ENCODE results near the gene PDK2. TPM values are rescaled to one million over a fixed set of nuclear protein-coding genes. Genes with fewer than 3 reads are reported as not detected.

The PDK2 gene
- total RNA-seq, 1 donor, result 37.8 TPM

DNA sequence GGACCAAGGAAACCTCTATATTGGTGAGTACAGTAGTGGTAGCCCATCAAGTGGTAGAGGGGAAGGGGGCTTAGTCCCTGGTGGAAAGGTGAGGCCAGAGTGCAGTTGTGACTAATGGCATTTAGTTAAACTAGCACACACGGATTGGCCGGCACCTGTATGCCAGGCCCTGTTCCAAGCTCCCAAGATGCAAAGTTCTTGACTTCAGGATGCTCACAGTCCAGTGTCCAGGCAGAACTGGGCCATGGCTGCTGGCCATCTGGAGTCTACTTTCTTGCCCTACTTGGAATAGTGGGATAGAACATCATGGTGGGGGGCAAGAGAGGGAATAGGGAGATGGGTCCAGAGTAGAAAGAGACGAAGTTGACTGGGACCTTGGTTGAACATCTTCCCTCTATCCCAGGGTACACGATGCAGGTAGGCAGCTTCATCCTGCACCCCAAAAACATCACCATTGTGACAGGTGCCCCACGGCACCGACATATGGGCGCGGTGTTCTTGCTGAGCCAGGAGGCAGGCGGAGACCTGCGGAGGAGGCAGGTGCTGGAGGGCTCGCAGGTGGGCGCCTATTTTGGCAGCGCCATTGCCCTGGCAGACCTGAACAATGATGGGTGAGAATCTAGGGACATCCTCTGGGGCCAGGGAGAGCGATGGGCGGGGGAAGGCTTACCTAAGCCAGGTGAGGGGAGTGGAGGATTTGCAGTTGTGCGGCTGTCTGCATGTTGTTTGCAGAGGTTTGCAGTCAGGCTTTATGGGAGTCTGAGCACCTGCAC lies 24.1 kb upstream of the PDK2 start:
- no peak for DNase-seq (ENCODE audit: low read depth)
- H3K4me3 ChIP-seq (ENCODE audit: low read depth, low read length), result no peak overlapping the region
- TF ChIP-seq, protein P1, sequence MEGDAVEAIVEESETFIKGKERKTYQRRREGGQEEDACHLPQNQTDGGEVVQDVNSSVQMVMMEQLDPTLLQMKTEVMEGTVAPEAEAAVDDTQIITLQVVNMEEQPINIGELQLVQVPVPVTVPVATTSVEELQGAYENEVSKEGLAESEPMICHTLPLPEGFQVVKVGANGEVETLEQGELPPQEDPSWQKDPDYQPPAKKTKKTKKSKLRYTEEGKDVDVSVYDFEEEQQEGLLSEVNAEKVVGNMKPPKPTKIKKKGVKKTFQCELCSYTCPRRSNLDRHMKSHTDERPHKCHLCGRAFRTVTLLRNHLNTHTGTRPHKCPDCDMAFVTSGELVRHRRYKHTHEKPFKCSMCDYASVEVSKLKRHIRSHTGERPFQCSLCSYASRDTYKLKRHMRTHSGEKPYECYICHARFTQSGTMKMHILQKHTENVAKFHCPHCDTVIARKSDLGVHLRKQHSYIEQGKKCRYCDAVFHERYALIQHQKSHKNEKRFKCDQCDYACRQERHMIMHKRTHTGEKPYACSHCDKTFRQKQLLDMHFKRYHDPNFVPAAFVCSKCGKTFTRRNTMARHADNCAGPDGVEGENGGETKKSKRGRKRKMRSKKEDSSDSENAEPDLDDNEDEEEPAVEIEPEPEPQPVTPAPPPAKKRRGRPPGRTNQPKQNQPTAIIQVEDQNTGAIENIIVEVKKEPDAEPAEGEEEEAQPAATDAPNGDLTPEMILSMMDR (IDR thresholded peaks at IDR 0.05; ENCODE audit: insufficient read depth, low read length), result no peak

DNA sequence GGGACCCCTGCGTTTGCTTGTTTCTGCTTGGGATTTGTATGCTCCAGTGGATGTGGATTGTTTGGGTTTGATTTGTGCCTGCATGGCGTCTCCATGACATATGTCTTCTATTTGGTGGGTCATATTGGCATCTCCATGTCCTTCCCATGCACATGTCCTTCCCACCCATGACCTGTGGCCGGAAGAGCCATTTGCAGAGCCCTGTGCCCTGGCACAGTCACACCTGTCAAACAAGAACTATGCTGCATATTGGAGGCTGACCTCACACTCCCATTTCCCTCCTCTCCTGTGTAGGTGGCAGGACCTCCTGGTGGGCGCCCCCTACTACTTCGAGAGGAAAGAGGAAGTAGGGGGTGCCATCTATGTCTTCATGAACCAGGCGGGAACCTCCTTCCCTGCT lies 23.5 kb upstream of the PDK2 start:
- DNase-seq (ENCODE audit: low read depth), result no peak
- H3K4me3 ChIP-seq (ENCODE audit: low read depth, low read length), result no peak overlapping the region
- TF ChIP-seq, protein P1 (IDR thresholded peaks at IDR 0.05; ENCODE audit: insufficient read depth, low read length), result no peak

DNA sequence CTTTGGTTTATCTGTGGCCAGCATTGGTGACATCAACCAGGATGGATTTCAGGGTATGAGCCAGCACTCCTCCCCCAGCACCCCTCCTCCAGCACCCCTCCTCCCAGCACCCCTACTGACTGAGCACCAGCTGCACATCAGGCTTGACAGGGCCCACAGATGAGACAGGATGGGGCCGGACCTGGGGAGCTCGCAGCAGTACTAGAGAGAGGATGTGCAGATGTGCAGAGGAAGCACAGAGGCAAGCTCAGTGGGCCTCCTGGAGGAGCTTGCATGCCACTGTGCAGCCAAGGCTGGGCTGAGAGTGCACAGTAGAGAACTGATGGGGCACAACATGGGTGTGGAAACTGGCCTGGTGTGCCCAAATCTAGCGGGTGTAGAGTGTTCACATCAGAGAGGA lies 23.0 kb upstream of the PDK2 start:
- no peak for DNase-seq (ENCODE audit: low read depth)
- TF ChIP-seq, protein P1 (IDR thresholded peaks at IDR 0.05; ENCODE audit: insufficient read depth, low read length), result no peak
- H3K4me3 ChIP-seq (ENCODE audit: low read depth, low read length), result no peak overlapping the region

DNA sequence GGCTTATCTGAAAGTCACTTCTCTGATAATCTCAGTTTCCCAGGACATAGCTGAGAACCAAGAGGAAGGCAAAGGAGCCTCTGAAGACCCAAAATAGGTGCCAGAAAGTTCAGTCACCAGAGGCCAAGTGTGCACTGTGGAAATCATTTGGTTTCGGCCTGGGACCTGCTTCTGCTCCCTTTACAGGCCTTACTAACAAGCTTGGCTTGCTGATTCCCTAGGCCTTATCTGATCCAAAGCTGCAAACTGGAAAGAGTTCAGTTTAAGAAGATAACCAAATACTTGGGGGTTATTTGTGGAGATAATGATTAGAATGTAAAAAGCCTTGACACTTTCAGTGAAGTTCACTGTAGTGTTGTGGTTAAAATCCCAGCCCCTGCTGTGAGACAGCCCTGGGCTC lies 22.2 kb upstream of the PDK2 start:
- TF ChIP-seq, protein P1 (IDR thresholded peaks at IDR 0.05; ENCODE audit: insufficient read depth, low read length), result no peak
- DNase-seq (ENCODE audit: low read depth), result no peak
- no peak overlapping the region for H3K4me3 ChIP-seq (ENCODE audit: low read depth, low read length)

DNA sequence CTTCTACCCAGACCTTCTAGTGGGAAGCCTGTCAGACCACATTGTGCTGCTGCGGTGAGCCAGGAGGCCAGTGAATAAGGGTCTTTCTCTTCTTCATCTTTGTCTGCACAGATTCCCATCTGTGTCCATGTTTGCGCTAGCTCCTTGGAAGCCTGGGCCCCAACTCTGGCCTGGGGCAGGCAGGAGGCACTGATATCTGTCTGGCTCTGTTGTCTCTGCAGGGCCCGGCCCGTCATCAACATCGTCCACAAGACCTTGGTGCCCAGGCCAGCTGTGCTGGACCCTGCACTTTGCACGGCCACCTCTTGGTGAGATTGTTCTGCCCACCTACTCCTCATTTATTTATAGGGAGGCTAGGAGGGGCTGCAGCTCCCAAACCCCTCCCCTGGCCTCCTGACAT lies 20.9 kb upstream of the PDK2 start:
- DNase-seq (ENCODE audit: low read depth), result no peak
- no peak overlapping the region for H3K4me3 ChIP-seq (ENCODE audit: low read depth, low read length)
- TF ChIP-seq, protein P1 (IDR thresholded peaks at IDR 0.05; ENCODE audit: insufficient read depth, low read length), result no peak

DNA sequence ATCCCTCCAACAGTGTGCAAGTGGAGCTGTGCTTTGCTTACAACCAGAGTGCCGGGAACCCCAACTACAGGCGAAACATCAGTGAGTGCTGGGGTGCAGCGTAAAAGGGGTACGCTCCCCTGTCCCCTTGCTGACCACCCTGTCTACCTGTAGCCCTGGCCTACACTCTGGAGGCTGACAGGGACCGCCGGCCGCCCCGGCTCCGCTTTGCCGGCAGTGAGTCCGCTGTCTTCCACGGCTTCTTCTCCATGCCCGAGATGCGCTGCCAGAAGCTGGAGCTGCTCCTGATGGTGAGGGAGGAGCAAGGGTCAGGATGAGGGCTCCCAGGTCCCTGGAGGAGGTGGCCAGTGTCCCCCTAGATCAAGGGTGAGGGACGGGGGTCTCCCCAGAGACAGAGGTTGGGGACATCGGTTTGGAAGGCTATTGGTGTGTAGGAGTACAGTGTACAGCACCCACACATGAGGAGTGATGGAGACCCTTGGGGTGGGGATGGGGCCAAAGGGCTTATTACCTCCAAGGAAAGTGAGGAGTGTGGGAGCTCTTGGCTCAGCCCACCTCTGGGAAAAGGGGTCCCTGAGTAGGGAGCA lies 19.6 kb upstream of the PDK2 start:
- TF ChIP-seq, protein P1 (IDR thresholded peaks at IDR 0.05; ENCODE audit: insufficient read depth, low read length), result no peak
- no peak for DNase-seq (ENCODE audit: low read depth)

More for the DNA sequence above, 19.6 kb upstream of the PDK2 start:
- H3K4me3 ChIP-seq (ENCODE audit: low read depth, low read length), result no peak overlapping the region

Measured in fibroblast of the aortic adventitia (primary cell).